D721Med (cell line): Measurements from ENCODE around the gene WNT2.
"Not testable (repeated sequence)": the region's sequence is repeated elsewhere in the genome, so short reads cannot be mapped to it uniquely, and the experiment has no call there.

ENCODE experiments used
- DNase-seq: peaks from one replicate; pipeline ENCODE4 v3.0.0; 2011; ENCODE audit warnings: low spot score; ENCODE audit not compliant: insufficient read length
- FAIRE-seq: peaks from 2 replicates; lab custom pipeline; 2011; peaks lifted over from hg19 to GRCh38; lab: Jason Lieb, UNC
- CTCF ChIP-seq: IDR thresholded peaks from 2 replicates; pipeline ENCODE4 v1.5.1; 2012; ENCODE audit warnings: mild to moderate bottlenecking, control low read depth; ENCODE audit not compliant: insufficient read depth; ENCODE audit errors: missing control alignments

WNT2 gene

GRCh38 chr7:117250801-117251200 is 72.1 kb downstream of the WNT2 start:
- no peak for FAIRE-seq

GRCh38 chr7:117250245-117250644 is 72.6 kb downstream of the WNT2 start:
- DNase-seq, result no peak
- TF ChIP-seq CTCF, result no peak
- FAIRE-seq, result no peak

More at GRCh38 chr7:117250801-117251200, 72.1 kb downstream of the WNT2 start:
- DNase-seq, result no peak
- no peak for TF ChIP-seq CTCF

GRCh38 chr7:117249696-117250095 is 73.2 kb downstream of the WNT2 start:
- DNase-seq, result no peak
- no peak for FAIRE-seq
- no peak for TF ChIP-seq CTCF

- FAIRE-seq (no peak), DNase-seq (no peak)
- TF ChIP-seq CTCF, result no peak
Measured at GRCh38 chr7:117248829-117249228, 74.0 kb downstream of the WNT2 start.

GRCh38 chr7:117247809-117248208 is 75.0 kb downstream of the WNT2 start:
- TF ChIP-seq CTCF, result no peak
- DNase-seq (no peak), FAIRE-seq (no peak)

GRCh38 chr7:117245703-117246102 is 77.2 kb downstream of the WNT2 start:
- FAIRE-seq, DNase-seq: not testable (repeated sequence)

- TF ChIP-seq CTCF, result no peak
- FAIRE-seq (no peak), DNase-seq (no peak)
Measured at GRCh38 chr7:117243390-117243789, 79.5 kb downstream of the WNT2 start.

GRCh38 chr7:117241088-117241487 is 81.8 kb downstream of the WNT2 start:
- DNase-seq, result no peak
- no peak for TF ChIP-seq CTCF
- no peak for FAIRE-seq
